Measurements from ENCODE around the gene LRGUK. TPM values are rescaled to one million over a fixed set of nuclear protein-coding genes. Genes with fewer than 3 reads are reported as not detected.

LRGUK gene
- total RNA-seq, 1 experiment from 2014 or later: 1.5 TPM

- no peak overlapping the region for H2BK12ac ChIP-seq (ENCODE audit: insufficient read length, low read depth, low read length)
- H3K79me2 ChIP-seq (ENCODE audit: insufficient read depth, low read length): no peaks in the 10 kb centered on the region
- H3K9ac ChIP-seq (ENCODE audit: extremely low read depth, insufficient read length, low read length): no peak overlapping the region
- H3K27me3 Mint-ChIP-seq (ENCODE audit: low read depth): no peaks in the 10 kb centered on the region
- no peak overlapping the region for H3K4me2 ChIP-seq (ENCODE audit: insufficient read depth, insufficient read length, low read length)
- H3K4me3 Mint-ChIP-seq: no peak overlapping the region
- peaks cover 8% of the 10 kb centered on the region; the same call in 1 of the 2 replicates for H3K4me1 ChIP-seq (ENCODE audit: insufficient read depth, low read length)
- no peak overlapping the region for H2BK5ac ChIP-seq (ENCODE audit: insufficient read length, low read length)
- no peak overlapping the region for H4K8ac ChIP-seq (replicated peaks; ENCODE audit: insufficient read length, low read depth, low read length)
- no peak overlapping the region for H3K14ac ChIP-seq (ENCODE audit: insufficient read depth, low read length)
- H3K23me2 ChIP-seq (ENCODE audit: insufficient read length, low read depth, low read length, poor library complexity, severe bottlenecking): no peaks in the 10 kb centered on the region
- H3K9me3 Mint-ChIP-seq: peaks cover 0 to 3% of the 10 kb centered on the region in 2 experiments; a peak in 1 of 5 replicates
- H3K27ac Mint-ChIP-seq: no peak overlapping the region
- H4K5ac ChIP-seq (ENCODE audit: insufficient read length, low read depth, low read length): no peak overlapping the region
- no peaks in the 10 kb centered on the region for H3K79me1 ChIP-seq (ENCODE audit: insufficient read depth, low read depth, low read length, poor library complexity, severe bottlenecking)
- no peak overlapping the region for H3T11ph ChIP-seq (ENCODE audit: low read length)
- H3K23ac ChIP-seq (ENCODE audit: insufficient read length, low read depth, low read length): no peak overlapping the region
- no peaks in the 10 kb centered on the region for H3K9me3 ChIP-seq (ENCODE audit: control insufficient read depth, low read depth, low read length)
- TF ChIP-seq, protein P1, sequence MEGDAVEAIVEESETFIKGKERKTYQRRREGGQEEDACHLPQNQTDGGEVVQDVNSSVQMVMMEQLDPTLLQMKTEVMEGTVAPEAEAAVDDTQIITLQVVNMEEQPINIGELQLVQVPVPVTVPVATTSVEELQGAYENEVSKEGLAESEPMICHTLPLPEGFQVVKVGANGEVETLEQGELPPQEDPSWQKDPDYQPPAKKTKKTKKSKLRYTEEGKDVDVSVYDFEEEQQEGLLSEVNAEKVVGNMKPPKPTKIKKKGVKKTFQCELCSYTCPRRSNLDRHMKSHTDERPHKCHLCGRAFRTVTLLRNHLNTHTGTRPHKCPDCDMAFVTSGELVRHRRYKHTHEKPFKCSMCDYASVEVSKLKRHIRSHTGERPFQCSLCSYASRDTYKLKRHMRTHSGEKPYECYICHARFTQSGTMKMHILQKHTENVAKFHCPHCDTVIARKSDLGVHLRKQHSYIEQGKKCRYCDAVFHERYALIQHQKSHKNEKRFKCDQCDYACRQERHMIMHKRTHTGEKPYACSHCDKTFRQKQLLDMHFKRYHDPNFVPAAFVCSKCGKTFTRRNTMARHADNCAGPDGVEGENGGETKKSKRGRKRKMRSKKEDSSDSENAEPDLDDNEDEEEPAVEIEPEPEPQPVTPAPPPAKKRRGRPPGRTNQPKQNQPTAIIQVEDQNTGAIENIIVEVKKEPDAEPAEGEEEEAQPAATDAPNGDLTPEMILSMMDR (conservative IDR thresholded peaks at IDR 0.05): no peak
- H3K56ac ChIP-seq (ENCODE audit: insufficient read length, low read depth, low read length): no peak overlapping the region
- H3K27ac ChIP-seq (ENCODE audit: insufficient read length, low read depth, low read length): no peak overlapping the region
- H3K36me3 Mint-ChIP-seq (ENCODE audit: insufficient read depth in 1 of 3, low read depth in 3 of 3): no peaks in the 10 kb centered on the region; a peak in 1 of 7 replicates
- no peak overlapping the region for H2AFZ ChIP-seq (ENCODE audit: low read length)
- H3K4me1 Mint-ChIP-seq: peaks cover 26 to 27% of the 10 kb centered on the region in 2 experiments
- DNase-seq: no peak
- H4K20me1 ChIP-seq (ENCODE audit: control insufficient read depth, insufficient read depth, insufficient read length): no peaks in the 10 kb centered on the region
- no peak overlapping the region for H3K4ac ChIP-seq (ENCODE audit: low read depth, low read length)
- H2BK15ac ChIP-seq (ENCODE audit: low read depth, low read length): no peak overlapping the region
- H4K91ac ChIP-seq (ENCODE audit: insufficient read length, low read depth, low read length): no peak overlapping the region
- no peak overlapping the region for H3K18ac ChIP-seq (ENCODE audit: insufficient read length, low read depth, low read length)
- no peaks in the 10 kb centered on the region for H3K27me3 ChIP-seq (ENCODE audit: insufficient read depth, low read length)
- no peak overlapping the region for H2AK5ac ChIP-seq (ENCODE audit: insufficient read length, low read length)
- H2BK120ac ChIP-seq (ENCODE audit: low read depth, low read length, poor library complexity, severe bottlenecking): no peak overlapping the region
- WGBS (ENCODE audit: extremely low coverage, insufficient read length, low lambda C conversion rate): no CpG with 5 or more reads among the region's 1 CpG
- no peak overlapping the region for H2BK20ac ChIP-seq (ENCODE audit: low read depth, low read length, poor library complexity, severe bottlenecking)
These were observed 66.1 kb downstream of the LRGUK start for GRCh38 chr7:134193240-134193639.
